Neural progenitor cell (in vitro differentiated cells): ENCODE data around the gene ENDOG. TPM values are rescaled to one million over a fixed set of nuclear protein-coding genes. Genes with fewer than 3 reads are reported as not detected.

Experiments
- DNase-seq: peaks from one replicate; pipeline ENCODE4 v3.0.0-alpha.2; 2016; ENCODE audit warnings: low spot score
- H2AFZ ChIP-seq: fragments of 200-600 bp; sonication (generic); replicated peaks from 2 replicates; pipeline ENCODE4 v1.6.1; 2016; ENCODE audit warnings: antibody characterized with exemption
- H3F3A ChIP-seq: fragments of 200-600 bp; sonication (generic); 2 replicates; pipeline ENCODE4 v1.6.1; 2016; ENCODE audit warnings: antibody characterized with exemption, low read depth
- H3K27ac ChIP-seq: fragments of 200-600 bp; sonication (generic); 2 replicates; pipeline ENCODE4 v1.5.1; 2016; ENCODE audit warnings: mild to moderate bottlenecking
- H3K27me3 ChIP-seq: fragments of 200-600 bp; sonication (generic); 2 replicates; pipeline ENCODE4 v1.6.1; 2016; ENCODE audit warnings: mild to moderate bottlenecking, moderate library complexity
- H3K36me3 ChIP-seq: fragments of 200-600 bp; sonication (generic); 2 replicates; pipeline ENCODE4 v1.5.1; 2016
- H3K4me1 ChIP-seq: fragments of 200-600 bp; sonication (generic); 2 replicates; pipeline ENCODE4 v1.6.1; 2016; ENCODE audit warnings: mixed run types
- H3K4me2 ChIP-seq: fragments of 200-600 bp; sonication (generic); 2 replicates; pipeline ENCODE4 v1.6.1; 2016
- H3K4me3 ChIP-seq: fragments of 200-600 bp; sonication (generic); 2 replicates; pipeline ENCODE4 v1.5.1; 2016
- H3K79me2 ChIP-seq: fragments of 200-600 bp; sonication (generic); 2 replicates; pipeline ENCODE4 v1.6.1; 2016; ENCODE audit warnings: low read depth
- H3K9ac ChIP-seq: fragments of 200-600 bp; sonication (generic); 2 replicates; pipeline ENCODE4 v1.6.1; 2016
- H3K9me3 ChIP-seq: fragments of 200-600 bp; sonication (generic); 2 replicates; pipeline ENCODE4 v1.5.1; 2016; ENCODE audit warnings: low read depth
- H4K20me1 ChIP-seq: fragments of 200-600 bp; sonication (generic); 2 replicates; pipeline ENCODE4 v1.6.1; 2016; ENCODE audit warnings: low read depth
- H3K27ac Mint-ChIP-seq: 3 replicates; pipeline ENCODE4 v1.8.0; 2021; ENCODE audit warnings: mixed read lengths
- H3K27me3 Mint-ChIP-seq: 2 replicates; pipeline ENCODE4 v1.8.0; 2022; ENCODE audit warnings: low read depth, mild to moderate bottlenecking, inconsistent platforms, moderate library complexity, mixed read lengths; ENCODE audit not compliant: insufficient read depth
- H3K36me3 Mint-ChIP-seq: 3 replicates; pipeline ENCODE4 v1.8.0; 2021; ENCODE audit warnings: mixed read lengths
- H3K4me1 Mint-ChIP-seq: 3 replicates; pipeline ENCODE4 v1.8.0; 2021; ENCODE audit warnings: mixed read lengths
- H3K4me3 Mint-ChIP-seq: 3 replicates; pipeline ENCODE4 v1.8.0; 2021; ENCODE audit warnings: mild to moderate bottlenecking, moderate library complexity, mixed read lengths
- H3K9me3 Mint-ChIP-seq: 3 replicates; pipeline ENCODE4 v1.8.0; 2020; ENCODE audit warnings: mixed read lengths
- EZH2 ChIP-seq: fragments of 200-600 bp; sonication (generic); IDR thresholded peaks from 2 replicates; pipeline ENCODE4 v1.6.1; 2017; ENCODE audit warnings: antibody characterized with exemption, mild to moderate bottlenecking, moderate library complexity
- EZH2phosphoT487 ChIP-seq: fragments of 200-600 bp; sonication (generic); IDR thresholded peaks from 2 replicates; pipeline ENCODE4 v1.6.1; 2017; ENCODE audit warnings: antibody characterized with exemption
- total RNA-seq: library from RNA; depleted of rRNA; stranded (reverse); fragments of >200 nt; gene quantifications from 2 replicates; pipeline ENCODE4 v1.2.3, GENCODE V29; 2015; ENCODE audit warnings: low replicate concordance
- TF ChIP-seq, protein P1 (sequence below): fragments of 200-600 bp; sonication (generic); IDR thresholded peaks from 2 replicates; pipeline ENCODE4 v1.5.1; 2017; ENCODE audit warnings: antibody characterized with exemption, mild to moderate bottlenecking

ENDOG gene
- total RNA-seq, 1 donor from 2014 or later: 3.2 TPM

GRCh38 chr9:128821584-128822406 is 3.5 kb downstream of the ENDOG start:
- no peaks in the 10 kb centered on the region for H3K36me3 ChIP-seq
- no peaks in the 10 kb centered on the region for H3K9me3 ChIP-seq
- no peak overlapping the region for H3K4me2 ChIP-seq
- H3K4me1 Mint-ChIP-seq: peaks cover 14% of the 10 kb centered on the region
- H3K4me3 ChIP-seq: no peak overlapping the region
- peaks cover 7% of the 10 kb centered on the region for H3K4me1 ChIP-seq
- no peak overlapping the region for H3K27ac Mint-ChIP-seq
- no peaks in the 10 kb centered on the region for H3K79me2 ChIP-seq
- TF ChIP-seq, protein P1, sequence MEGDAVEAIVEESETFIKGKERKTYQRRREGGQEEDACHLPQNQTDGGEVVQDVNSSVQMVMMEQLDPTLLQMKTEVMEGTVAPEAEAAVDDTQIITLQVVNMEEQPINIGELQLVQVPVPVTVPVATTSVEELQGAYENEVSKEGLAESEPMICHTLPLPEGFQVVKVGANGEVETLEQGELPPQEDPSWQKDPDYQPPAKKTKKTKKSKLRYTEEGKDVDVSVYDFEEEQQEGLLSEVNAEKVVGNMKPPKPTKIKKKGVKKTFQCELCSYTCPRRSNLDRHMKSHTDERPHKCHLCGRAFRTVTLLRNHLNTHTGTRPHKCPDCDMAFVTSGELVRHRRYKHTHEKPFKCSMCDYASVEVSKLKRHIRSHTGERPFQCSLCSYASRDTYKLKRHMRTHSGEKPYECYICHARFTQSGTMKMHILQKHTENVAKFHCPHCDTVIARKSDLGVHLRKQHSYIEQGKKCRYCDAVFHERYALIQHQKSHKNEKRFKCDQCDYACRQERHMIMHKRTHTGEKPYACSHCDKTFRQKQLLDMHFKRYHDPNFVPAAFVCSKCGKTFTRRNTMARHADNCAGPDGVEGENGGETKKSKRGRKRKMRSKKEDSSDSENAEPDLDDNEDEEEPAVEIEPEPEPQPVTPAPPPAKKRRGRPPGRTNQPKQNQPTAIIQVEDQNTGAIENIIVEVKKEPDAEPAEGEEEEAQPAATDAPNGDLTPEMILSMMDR: no peak
- no peak for TF ChIP-seq EZH2phosphoT487
- TF ChIP-seq EZH2: no peak
- H3K27me3 ChIP-seq: peaks cover 11% of the 10 kb centered on the region
- no peaks in the 10 kb centered on the region for H3K9me3 Mint-ChIP-seq
- H3K27ac ChIP-seq: no peak overlapping the region
- DNase-seq: no peak
- H3K9ac ChIP-seq: no peak overlapping the region
- H4K20me1 ChIP-seq: peaks cover 31% of the 10 kb centered on the region
- H3K4me3 Mint-ChIP-seq: no peak overlapping the region
- peaks cover 16% of the 10 kb centered on the region for H3F3A ChIP-seq
- peaks cover 2% of the 10 kb centered on the region for H3K27me3 Mint-ChIP-seq
- peaks cover 5% of the 10 kb centered on the region for H3K36me3 Mint-ChIP-seq
- no peak overlapping the region for H2AFZ ChIP-seq

- H3K4me3 Mint-ChIP-seq: no peak overlapping the region
- Histone ChIP-seq H4K20me1 (peaks cover 31% of the 10 kb centered on the region), H3K27ac (no peak overlapping the region), H3F3A (peaks cover 16% of the 10 kb centered on the region), H3K4me3 (no peak overlapping the region), H3K9me3 (no peaks in the 10 kb centered on the region), H3K4me2 (no peak overlapping the region), H3K27me3 (peaks cover 11% of the 10 kb centered on the region), H3K9ac (no peak overlapping the region), H3K4me1 (peaks cover 7% of the 10 kb centered on the region), H3K79me2 (no peaks in the 10 kb centered on the region), H3K36me3 (no peaks in the 10 kb centered on the region), H2AFZ (no peak overlapping the region)
- no peak for DNase-seq
- peaks cover 3% of the 10 kb centered on the region for H3K27me3 Mint-ChIP-seq
- peaks cover 5% of the 10 kb centered on the region for H3K36me3 Mint-ChIP-seq
- no peak overlapping the region for H3K27ac Mint-ChIP-seq
- H3K9me3 Mint-ChIP-seq: no peaks in the 10 kb centered on the region
- TF ChIP-seq EZH2phosphoT487 (no peak), EZH2 (no peak)
- TF ChIP-seq, protein P1: no peak
- peaks cover 12% of the 10 kb centered on the region for H3K4me1 Mint-ChIP-seq
These were observed 4.2 kb downstream of the ENDOG start for GRCh38 chr9:128822407-128823042.

GRCh38 chr9:128823362-128823902 is 5.1 kb downstream of the ENDOG start:
- Mint-ChIP-seq H3K27me3 (peaks cover 2% of the 10 kb centered on the region), H3K9me3 (no peaks in the 10 kb centered on the region), H3K4me3 (no peak overlapping the region), H3K27ac (no peak overlapping the region), H3K36me3 (peaks cover 6% of the 10 kb centered on the region), H3K4me1 (peaks cover 12% of the 10 kb centered on the region)
- TF ChIP-seq, protein P1: no peak
- TF ChIP-seq EZH2phosphoT487 (no peak), EZH2 (no peak)
- Histone ChIP-seq H3K4me1 (peaks cover 7% of the 10 kb centered on the region), H3K9me3 (no peaks in the 10 kb centered on the region), H2AFZ (no peak overlapping the region), H3K9ac (no peak overlapping the region), H3K4me3 (no peak overlapping the region), H3K27ac (no peak overlapping the region), H3K4me2 (no peak overlapping the region), H3F3A (peaks cover 16% of the 10 kb centered on the region), H3K27me3 (peaks cover 11% of the 10 kb centered on the region), H3K36me3 (no peaks in the 10 kb centered on the region), H3K79me2 (peaks cover 9% of the 10 kb centered on the region), H4K20me1 (peaks cover 31% of the 10 kb centered on the region)
- DNase-seq: no peak
